ENCODE measurements around the gene UNG. TPM values are rescaled to one million over a fixed set of nuclear protein-coding genes. Genes with fewer than 3 reads are reported as not detected.
A peak's percentile ranks its signal among the peaks of the same experiment; 100 is the strongest.
"Not testable (repeated sequence)": the region's sequence is repeated elsewhere in the genome, so short reads cannot be mapped to it uniquely, and the experiment has no call there.

UNG gene
- total RNA-seq (10 to 100 TPM; 13.8 to 27.2 (median 16.9) TPM), polyA plus RNA-seq (10 to 100 TPM; 18.4 to 20.6 (median 18.8) TPM)
- long read RNA-seq, donor 1, partial matches to known transcripts = 0 of 2 reads
- long read RNA-seq, donor 1, other reads (novel, unspliced or antisense) = 0 of 2 reads
- long read RNA-seq, donor 2, transcript UNG-202 (6 exons, 2,130 nt) = major isoform, 6 of 11 reads
- long read RNA-seq, donor 2, partial matches to known transcripts = 0 of 11 reads
- long read RNA-seq, donor 2, other reads (novel, unspliced or antisense) = 0 of 11 reads
- long read RNA-seq, donor 3, transcript UNG-201 (7 exons, 2,071 nt) = major isoform, 6 of 21 reads
- long read RNA-seq, donor 3, transcript UNG-202 (6 exons, 2,130 nt) = major isoform, 6 of 21 reads
- long read RNA-seq, donor 3, partial matches to known transcripts = 9 of 21 reads
- long read RNA-seq, donor 3, other reads (novel, unspliced or antisense) = 0 of 21 reads
- long read RNA-seq, donor 4 = 0 reads
- long read RNA-seq, donor 5, transcript UNG-202 (6 exons, 2,130 nt) = major isoform, 5 of 13 reads
- long read RNA-seq, donor 5, partial matches to known transcripts = 6 of 13 reads
- long read RNA-seq, donor 5, other reads (novel, unspliced or antisense) = 0 of 13 reads
- long read RNA-seq, donor 6, transcript UNG-202 (6 exons, 2,130 nt) = major isoform, 27 of 30 reads
- long read RNA-seq, donor 6, partial matches to known transcripts = 0 of 30 reads
- long read RNA-seq, donor 6, other reads (novel, unspliced or antisense) = 0 of 30 reads
- long read RNA-seq, donor 7, transcript UNG-202 (6 exons, 2,130 nt) = major isoform, 5 of 6 reads
- long read RNA-seq, donor 7, partial matches to known transcripts = 0 of 6 reads
- long read RNA-seq, donor 7, other reads (novel, unspliced or antisense) = 0 of 6 reads
- long read RNA-seq, donor 8, transcript UNG-202 (6 exons, 2,130 nt) = major isoform, 8 of 13 reads
- long read RNA-seq, donor 8, partial matches to known transcripts = 0 of 13 reads
- long read RNA-seq, donor 8, other reads (novel, unspliced or antisense) = 0 of 13 reads
- long read RNA-seq, donor 9, transcript UNG-202 (6 exons, 2,130 nt) = major isoform, 5 of 14 reads
- long read RNA-seq, donor 9, partial matches to known transcripts = 7 of 14 reads
- long read RNA-seq, donor 9, other reads (novel, unspliced or antisense) = 0 of 14 reads
- long read RNA-seq, donor 10, partial matches to known transcripts = 0 of 6 reads
- long read RNA-seq, donor 10, other reads (novel, unspliced or antisense) = 0 of 6 reads

DNA sequence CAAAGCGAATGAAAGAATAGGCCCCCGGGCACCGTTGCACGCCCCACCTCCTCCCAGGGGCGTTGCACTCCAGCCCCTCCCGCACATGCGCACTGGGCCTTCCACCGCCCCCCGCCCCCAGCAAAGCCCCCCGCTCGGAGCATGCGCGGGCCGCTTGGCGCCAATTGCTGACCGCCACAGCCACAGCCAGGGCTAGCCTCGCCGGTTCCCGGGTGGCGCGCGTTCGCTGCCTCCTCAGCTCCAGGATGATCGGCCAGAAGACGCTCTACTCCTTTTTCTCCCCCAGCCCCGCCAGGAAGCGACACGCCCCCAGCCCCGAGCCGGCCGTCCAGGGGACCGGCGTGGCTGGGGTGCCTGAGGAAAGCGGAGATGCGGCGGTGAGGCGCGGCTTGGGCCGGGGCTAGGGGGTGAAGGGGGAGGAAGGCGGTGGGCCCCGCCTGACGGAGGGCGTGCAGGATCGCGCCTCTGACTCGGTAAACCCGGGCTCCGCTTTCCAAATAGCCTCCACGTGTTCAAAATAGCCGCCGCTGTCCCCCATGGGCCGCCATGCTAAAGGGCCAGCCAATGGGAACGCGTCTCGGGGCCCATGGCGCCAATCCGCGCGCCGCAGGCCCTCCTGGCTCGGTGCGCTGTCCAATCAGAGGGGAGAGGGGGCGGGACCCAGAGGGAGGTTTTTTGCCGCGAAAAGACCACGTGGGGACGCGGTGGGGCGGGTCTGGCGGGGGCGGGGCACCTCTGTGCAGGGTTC lies at the start of gene UNG:
Gene UNG, plus strand, starts transcription at position 163 of the 748 bp plus-strand sequence. Its CDS starts 83 bp downstream, at position 246.
- peak; percentile 98 to 99 for DNase-seq
- no peaks in the 10 kb centered on the region for H3K27me3 ChIP-seq
- peaks cover 7 to 20% (median 14%) of the 10 kb centered on the region in 4 donors for H3K36me3 ChIP-seq
- intact Hi-C loops (cut with DNase I; ENCODE audit: low total_unique reads) = no loop called here
- 0 to 1% (median 1%) methylated on average over 31 to 71 of the region's 71 CpGs; no CpG with 5 or more reads in 1 of the 5 donors for WGBS, 5 donors
- peak within 1 kb of the TSS; percentile 87 to 94 (median 90) for H3K27ac ChIP-seq
- H3K9me3 ChIP-seq = no peaks in the 10 kb centered on the region
- TF ChIP-seq POLR2AphosphoS5 (IDR thresholded peaks at IDR 0.05) (no peak), EP300 (IDR thresholded peaks at IDR 0.05) (no peak), POLR2A (IDR thresholded peaks at IDR 0.05) (no peak)
- TF ChIP-seq, protein P1, sequence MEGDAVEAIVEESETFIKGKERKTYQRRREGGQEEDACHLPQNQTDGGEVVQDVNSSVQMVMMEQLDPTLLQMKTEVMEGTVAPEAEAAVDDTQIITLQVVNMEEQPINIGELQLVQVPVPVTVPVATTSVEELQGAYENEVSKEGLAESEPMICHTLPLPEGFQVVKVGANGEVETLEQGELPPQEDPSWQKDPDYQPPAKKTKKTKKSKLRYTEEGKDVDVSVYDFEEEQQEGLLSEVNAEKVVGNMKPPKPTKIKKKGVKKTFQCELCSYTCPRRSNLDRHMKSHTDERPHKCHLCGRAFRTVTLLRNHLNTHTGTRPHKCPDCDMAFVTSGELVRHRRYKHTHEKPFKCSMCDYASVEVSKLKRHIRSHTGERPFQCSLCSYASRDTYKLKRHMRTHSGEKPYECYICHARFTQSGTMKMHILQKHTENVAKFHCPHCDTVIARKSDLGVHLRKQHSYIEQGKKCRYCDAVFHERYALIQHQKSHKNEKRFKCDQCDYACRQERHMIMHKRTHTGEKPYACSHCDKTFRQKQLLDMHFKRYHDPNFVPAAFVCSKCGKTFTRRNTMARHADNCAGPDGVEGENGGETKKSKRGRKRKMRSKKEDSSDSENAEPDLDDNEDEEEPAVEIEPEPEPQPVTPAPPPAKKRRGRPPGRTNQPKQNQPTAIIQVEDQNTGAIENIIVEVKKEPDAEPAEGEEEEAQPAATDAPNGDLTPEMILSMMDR (IDR thresholded peaks at IDR 0.05) = no peak
- H3K4me3 ChIP-seq = peak within 1 kb of the TSS; percentile 68 to 92 (median 73)
- H3K4me1 ChIP-seq = peaks cover 24 to 59% (median 43%) of the 10 kb centered on the region in 4 donors

DNA sequence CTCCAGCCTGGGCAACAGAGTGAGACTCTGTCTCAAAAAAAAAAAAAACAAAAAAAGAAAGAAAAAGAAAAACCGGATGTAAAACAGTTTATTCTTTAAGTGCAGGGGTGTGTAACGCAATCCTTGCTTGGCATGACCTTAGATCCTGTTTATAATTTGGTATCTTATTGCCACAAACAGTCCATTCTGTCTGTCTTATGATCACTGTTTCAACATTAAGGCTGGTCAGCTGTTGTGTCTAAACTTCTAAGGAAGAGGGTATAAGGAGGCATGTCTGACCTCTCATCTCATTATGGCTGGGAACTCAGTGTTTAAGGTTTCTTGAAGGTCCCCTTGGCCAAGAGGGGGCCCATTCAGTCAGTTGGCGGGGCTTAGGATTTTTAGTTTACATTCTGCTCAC lies 48.7 kb upstream of the UNG start:
- H3K27ac ChIP-seq, DNase-seq: not testable (repeated sequence)

GRCh38 chr12:109049794-109050193 lies 47.6 kb upstream of the UNG start:
- H3K36me3 ChIP-seq; intact Hi-C loops (cut with DNase I; ENCODE audit: low total_unique reads): not testable (repeated sequence)

More for the DNA sequence above, 48.7 kb upstream of the UNG start:
- WGBS, 5 donors = 64 to 79% (median 68%) methylated on average over 3 of the region's 3 CpGs
- H3K36me3 ChIP-seq; H3K9me3 ChIP-seq; H3K27me3 ChIP-seq; intact Hi-C loops (cut with DNase I; ENCODE audit: low total_unique reads); H3K4me3 ChIP-seq: not testable (repeated sequence)
- H3K4me1 ChIP-seq = peaks cover 3 to 16% (median 14%) of the 10 kb centered on the region in 4 donors

GRCh38 chr12:109052097-109052413 lies 45.3 kb upstream of the UNG start:
- Histone ChIP-seq H3K27ac (peak overlapping the region; percentile 80 to 94 (median 89)), H3K36me3 (peaks cover 0 to 5% (median 0%) of the 10 kb centered on the region in 4 donors), H3K27me3 (no peaks in the 10 kb centered on the region), H3K4me1 (peaks cover 3 to 26% (median 25%) of the 10 kb centered on the region in 4 donors), H3K9me3 (no peaks in the 10 kb centered on the region), H3K4me3 (peak overlapping the region; percentile 87 to 98 (median 92))
- no peak for TF ChIP-seq POLR2A (IDR thresholded peaks at IDR 0.05)
- no peak for DNase-seq
- intact Hi-C loops (cut with DNase I; ENCODE audit: low total_unique reads) = no loop called here
- WGBS, 5 donors = 7 to 13% (median 9%) methylated on average over 6 of the region's 6 CpGs

More at GRCh38 chr12:109049794-109050193, 47.6 kb upstream of the UNG start:
- H3K9me3 ChIP-seq, H3K27me3 ChIP-seq, H3K4me3 ChIP-seq, DNase-seq, H3K27ac ChIP-seq: not testable (repeated sequence)
- peaks cover 3 to 26% (median 24%) of the 10 kb centered on the region in 4 donors for H3K4me1 ChIP-seq
- 75 to 83% (median 80%) methylated on average over 8 of the region's 8 CpGs for WGBS, 5 donors

Data from stomach (tissue), 19 donors.